K562 (cell line): ENCODE measurements around the gene MTFMT. TPM values are rescaled to one million over a fixed set of nuclear protein-coding genes. Genes with fewer than 3 reads are reported as not detected.
A peak's percentile ranks its signal among the peaks of the same experiment; 100 is the strongest.

Source experiments
- ARID1B ChIP-seq: fragments of 450-650 bp; IDR thresholded peaks from 2 replicates; pipeline ENCODE4 v1.6.1; 2016; ENCODE audit warnings: antibody characterized with exemption, mild to moderate bottlenecking, inconsistent platforms
- DMBX1 ChIP-seq: fragments of 250-450 bp; sonication (Bioruptor Pico); IDR thresholded peaks from 2 replicates; pipeline ENCODE4 v1.8.0; 2022; ENCODE audit warnings: inconsistent platforms, mild to moderate bottlenecking, moderate library complexity, borderline replicate concordance
- ETS1 ChIP-seq: conservative IDR thresholded peaks from 2 replicates; pipeline ENCODE4 v1.6.1; 2011; ENCODE audit warnings: low read depth, mild to moderate bottlenecking, low read length; ENCODE audit not compliant: control insufficient read depth
- FOSL1 ChIP-seq: fragments of 200-800 bp; sonication (Bioruptor generic); conservative IDR thresholded peaks from 2 replicates; pipeline ENCODE4 v1.6.1; 2016; ENCODE audit warnings: missing genetic modification characterization, missing compliant biosample characterization
- FOXM1 ChIP-seq, 2 experiments: fragments of 450-650 bp in 1 of 2; sonication (generic) in 1 of 2; formaldehyde crosslinking in 1 of 2; IDR thresholded peaks; 2 replicates each; pipeline versions ENCODE4 v1.6.1 to v1.9.0; 2017 to 2022; ENCODE audit warnings: low read depth in 2 of 2, mild to moderate bottlenecking in 2 of 2, missing genetic modification reagents in 1 of 2, moderate library complexity in 1 of 2
- GATAD2A ChIP-seq: fragments of 450-650 bp; IDR thresholded peaks from 2 replicates; pipeline ENCODE4 v1.6.1; 2017
- HBP1 ChIP-seq: fragments of 450-650 bp; formaldehyde crosslinking; IDR thresholded peaks from 2 replicates; pipeline ENCODE4 v1.4.0; 2022; ENCODE audit warnings: missing genetic modification characterization
- HNRNPLL ChIP-seq: fragments of 200-400 bp; formaldehyde crosslinking; IDR thresholded peaks from 2 replicates; pipeline ENCODE4 v1.6.1; 2017; ENCODE audit warnings: low read length, low read depth, mild to moderate bottlenecking; ENCODE audit not compliant: poor library complexity, severe bottlenecking
- MAX ChIP-seq: sonication (generic); formaldehyde crosslinking; IDR thresholded peaks from 2 replicates; pipeline ENCODE4 v1.9.0; 2022; ENCODE audit warnings: mild to moderate bottlenecking, missing genetic modification reagents
- NFIC ChIP-seq: fragments of 450-650 bp; IDR thresholded peaks from 2 replicates; pipeline ENCODE4 v1.6.1; 2017; ENCODE audit warnings: mild to moderate bottlenecking, inconsistent platforms
- NR2C2 ChIP-seq, 2 experiments: fragments of 200-800 bp in 1 of 2; sonication (Bioruptor generic) in 1 of 2; sonication (generic) in 1 of 2; formaldehyde crosslinking in 1 of 2; IDR thresholded peaks; 2 replicates each; pipeline versions ENCODE4 v1.6.1 to v1.8.0; 2016 to 2022; ENCODE audit warnings: mild to moderate bottlenecking in 1 of 2, missing compliant biosample characterization in 1 of 2, missing genetic modification characterization in 1 of 2, missing genetic modification reagents in 1 of 2
- SIRT6 ChIP-seq: IDR thresholded peaks from one replicate; pipeline ENCODE4 v1.6.1; 2012; ENCODE audit warnings: low read depth, mild to moderate bottlenecking, control low read depth, inconsistent platforms, low read length, moderate library complexity
- SMARCA4 ChIP-seq: fragments of 450-650 bp; IDR thresholded peaks from 2 replicates; pipeline ENCODE4 v1.6.1; 2016
- ZEB2 ChIP-seq: fragments of 450-650 bp; IDR thresholded peaks from 2 replicates; pipeline ENCODE4 v1.6.1; 2016
- ZNF280A ChIP-seq: fragments of 450-650 bp; IDR thresholded peaks from 2 replicates; pipeline ENCODE4 v1.6.1; 2018; ENCODE audit warnings: mild to moderate bottlenecking, low read depth; ENCODE audit not compliant: partially characterized antibody
- ZNF609 ChIP-seq: sonication (generic); formaldehyde crosslinking; IDR thresholded peaks from 2 replicates; pipeline ENCODE4 v1.8.1; 2023; ENCODE audit warnings: missing genetic modification reagents, mild to moderate bottlenecking, borderline replicate concordance
- ZNF76 ChIP-seq: fragments of 250-450 bp; sonication (Bioruptor Pico); IDR thresholded peaks from 2 replicates; pipeline ENCODE4 v1.4.0; 2020; ENCODE audit warnings: mild to moderate bottlenecking, moderate library complexity, borderline replicate concordance
- polyA plus RNA-seq, 8 experiments: library from polyadenylated mRNA; depleted of rRNA in 4 of 8; stranded (reverse) in 5 of 8; unstranded in 3 of 8; fragments of >200 nt; fragmentation: Nextera tagmentation in 2 of 8; fragmentation: Illumina TruSeq in 1 of 8; extraction: Ambion mirVana in 2 of 8; extraction: Trizol in 1 of 8; gene quantifications; 2 replicates each; pipeline versions ENCODE4 v1.2.1 to v1.2.3, GENCODE V29; 2011 to 2014; ENCODE audit warnings: inconsistent platforms in 1 of 8, missing spikeins in 1 of 8
- total RNA-seq, 7 experiments: library from RNA; depleted of rRNA in 6 of 7; stranded (reverse); fragments of >200 nt in 6 of 7; fragmentation: Illumina TruSeq in 2 of 7; extraction: Trizol in 2 of 7; gene quantifications; 2 replicates each; pipeline versions ENCODE4 v1.2.1 to v1.2.3, GENCODE V29; 2011 to 2021; ENCODE audit warnings: low replicate concordance in 1 of 7

The MTFMT gene
- total and polyA plus RNA-seq, 9 of the 15 experiments (the other 6 are each of a cell fraction or from before 2014, with no cell fraction given), result 1.4 to 31.1 (median 16.2) TPM

- TF ChIP-seq HBP1 (CRISPR knock-in tag), result no peak
- no peak for TF ChIP-seq ZNF609
- TF ChIP-seq DMBX1 (CRISPR knock-in tag), result no peak
- 0 out of 2 replicates have a peak, but pooled peaks have one; percentile 12 for TF ChIP-seq ARID1B
- 0 out of 2 replicates have a peak, but pooled peaks have one; percentile 15 for TF ChIP-seq SMARCA4
- TF ChIP-seq ZNF76 (CRISPR knock-in tag), result no peak
- no peak for TF ChIP-seq MAX
- TF ChIP-seq NFIC, result no peak
- no peak for TF ChIP-seq ETS1
- no peak for TF ChIP-seq NR2C2 (CRISPR knock-in tag; IDR thresholded peaks at IDR 0.05)
- TF ChIP-seq NR2C2 (tag; IDR thresholded peaks at IDR 0.05), result peak; percentile 65
- TF ChIP-seq FOXM1 (IDR thresholded peaks at IDR 0.05; ENCODE audit: low read depth), result no peak
- TF ChIP-seq FOXM1 (CRISPR knock-in tag; IDR thresholded peaks at IDR 0.05; ENCODE audit: low read depth), result no peak
- TF ChIP-seq SIRT6, result no peak
- no peak for TF ChIP-seq ZNF280A
- no peak for TF ChIP-seq FOSL1 (tag)
- no peak for TF ChIP-seq ZEB2
- 0 out of 2 replicates have a peak, but pooled peaks have one; percentile 16 for TF ChIP-seq GATAD2A
- peak; percentile 3 for TF ChIP-seq HNRNPLL
These were observed 39.3 kb downstream of the MTFMT start (continued) for GRCh38 chr15:64990168-64990470.
